GM19397 (cell line): ENCODE data around the gene NECAB3.
A peak's percentile ranks its signal among the peaks of the same experiment; 100 is the strongest.

ENCODE experiments used
- ATAC-seq: cut with Tn5 transposase; IDR thresholded peaks from one replicate; pipeline ENCODE4 v1.9.1; 2021; ENCODE audit warnings: mild to moderate bottlenecking, moderate library complexity; ENCODE audit not compliant: unreplicated experiment

The NECAB3 gene

GRCh38 chr20:33666293-33667244 lies 7.7 kb downstream of the NECAB3 start, which contains the start of gene ACTL10:
Gene ACTL10, plus strand, starts transcription at chr20:33666943. Its CDS starts 555 bp downstream, at chr20:33667498.
- ATAC-seq = peak; percentile 62

GRCh38 chr20:33664762-33665144 lies 9.5 kb downstream of the NECAB3 start:
- no peak for ATAC-seq

- no peak for ATAC-seq
Measured at GRCh38 chr20:33664085-33664761, 10.0 kb downstream of the NECAB3 start.

GRCh38 chr20:33663161-33664084 lies 10.8 kb downstream of the NECAB3 start:
- ATAC-seq = peak; percentile 42

GRCh38 chr20:33662172-33662571 lies 12.1 kb downstream of the NECAB3 start, which contains the start of gene C20orf144:
Gene C20orf144, plus strand, starts transcription at chr20:33662327. Its CDS starts 19 bp downstream, at chr20:33662346.
- no peak for ATAC-seq

GRCh38 chr20:33660685-33661058 lies 13.6 kb downstream of the NECAB3 start:
- no peak for ATAC-seq

GRCh38 chr20:33660035-33660684 lies 14.1 kb downstream of the NECAB3 start:
- no peak for ATAC-seq

GRCh38 chr20:33659341-33660034 lies 14.7 kb downstream of the NECAB3 start:
- no peak for ATAC-seq

GRCh38 chr20:33658929-33659328 lies 15.3 kb downstream of the NECAB3 start:
- no peak for ATAC-seq

GRCh38 chr20:33658510-33658909 lies 15.7 kb downstream of the NECAB3 start:
- ATAC-seq = no peak

- ATAC-seq = no peak
Measured at GRCh38 chr20:33657704-33658095, 16.5 kb downstream of the NECAB3 start.

GRCh38 chr20:33656783-33657703 lies 17.2 kb downstream of the NECAB3 start:
- ATAC-seq = no peak

GRCh38 chr20:33656010-33656782 lies 18.0 kb downstream of the NECAB3 start:
- ATAC-seq = no peak

GRCh38 chr20:33655164-33655563 lies 19.1 kb downstream of the NECAB3 start:
- no peak for ATAC-seq

- ATAC-seq = no peak
Measured at GRCh38 chr20:33654680-33655161, 19.5 kb downstream of the NECAB3 start.

- no peak for ATAC-seq
Measured at GRCh38 chr20:33653900-33654596, 20.2 kb downstream of the NECAB3 start.
